ENCODE measurements around the gene DPAGT1.

DNA sequence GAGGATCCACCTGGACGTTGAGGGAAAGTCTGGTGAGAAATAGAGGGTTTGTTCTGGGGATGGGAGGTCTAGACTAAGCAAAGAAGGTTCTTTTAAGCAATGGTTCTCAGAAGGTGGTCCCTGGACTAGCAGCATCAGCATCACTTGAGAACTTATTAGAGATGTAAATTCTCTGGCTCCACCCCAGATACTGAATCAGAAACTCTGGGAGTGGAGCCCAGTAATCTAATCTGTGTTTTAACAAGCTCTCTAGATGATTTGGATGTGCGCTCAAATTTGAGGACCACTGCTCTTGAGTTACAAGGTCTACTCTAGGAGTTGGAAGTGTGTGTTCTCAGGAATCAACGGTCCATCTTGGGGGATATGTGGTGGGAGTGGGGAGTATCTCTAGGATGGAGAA lies 43.9 kb upstream of the DPAGT1 start:
- TF ChIP-seq, protein P1, sequence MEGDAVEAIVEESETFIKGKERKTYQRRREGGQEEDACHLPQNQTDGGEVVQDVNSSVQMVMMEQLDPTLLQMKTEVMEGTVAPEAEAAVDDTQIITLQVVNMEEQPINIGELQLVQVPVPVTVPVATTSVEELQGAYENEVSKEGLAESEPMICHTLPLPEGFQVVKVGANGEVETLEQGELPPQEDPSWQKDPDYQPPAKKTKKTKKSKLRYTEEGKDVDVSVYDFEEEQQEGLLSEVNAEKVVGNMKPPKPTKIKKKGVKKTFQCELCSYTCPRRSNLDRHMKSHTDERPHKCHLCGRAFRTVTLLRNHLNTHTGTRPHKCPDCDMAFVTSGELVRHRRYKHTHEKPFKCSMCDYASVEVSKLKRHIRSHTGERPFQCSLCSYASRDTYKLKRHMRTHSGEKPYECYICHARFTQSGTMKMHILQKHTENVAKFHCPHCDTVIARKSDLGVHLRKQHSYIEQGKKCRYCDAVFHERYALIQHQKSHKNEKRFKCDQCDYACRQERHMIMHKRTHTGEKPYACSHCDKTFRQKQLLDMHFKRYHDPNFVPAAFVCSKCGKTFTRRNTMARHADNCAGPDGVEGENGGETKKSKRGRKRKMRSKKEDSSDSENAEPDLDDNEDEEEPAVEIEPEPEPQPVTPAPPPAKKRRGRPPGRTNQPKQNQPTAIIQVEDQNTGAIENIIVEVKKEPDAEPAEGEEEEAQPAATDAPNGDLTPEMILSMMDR (conservative IDR thresholded peaks at IDR 0.05), result no peak
- no peak for TF ChIP-seq EZH2 (IDR thresholded peaks at IDR 0.05; ENCODE audit: low read depth)

All from PC-9 (cell line).